ENCODE results near the gene DLG2.

DLG2 gene

DNA sequence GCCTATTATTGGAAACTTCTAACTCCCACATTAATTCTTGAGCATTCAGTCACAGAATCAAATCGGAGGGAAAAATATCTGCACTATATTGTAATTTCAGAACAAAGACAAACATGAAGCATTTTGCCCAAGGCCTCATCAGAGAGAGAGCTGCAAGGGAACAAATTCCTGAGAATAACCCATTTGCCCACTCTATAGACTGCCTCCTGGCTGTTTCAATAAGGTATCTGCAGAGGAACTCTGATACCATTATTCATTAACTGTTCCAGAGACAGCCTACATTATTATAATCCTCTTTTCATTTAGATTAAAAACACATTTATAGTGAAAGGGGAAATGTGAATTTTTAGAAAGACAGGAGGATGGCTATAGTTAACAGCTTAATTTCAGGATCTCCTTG is 663.9 kb downstream of the DLG2 start:
- H3K4me3 ChIP-seq (ENCODE audit: low read depth, low read length) = no peak overlapping the region
- TF ChIP-seq, protein P1, sequence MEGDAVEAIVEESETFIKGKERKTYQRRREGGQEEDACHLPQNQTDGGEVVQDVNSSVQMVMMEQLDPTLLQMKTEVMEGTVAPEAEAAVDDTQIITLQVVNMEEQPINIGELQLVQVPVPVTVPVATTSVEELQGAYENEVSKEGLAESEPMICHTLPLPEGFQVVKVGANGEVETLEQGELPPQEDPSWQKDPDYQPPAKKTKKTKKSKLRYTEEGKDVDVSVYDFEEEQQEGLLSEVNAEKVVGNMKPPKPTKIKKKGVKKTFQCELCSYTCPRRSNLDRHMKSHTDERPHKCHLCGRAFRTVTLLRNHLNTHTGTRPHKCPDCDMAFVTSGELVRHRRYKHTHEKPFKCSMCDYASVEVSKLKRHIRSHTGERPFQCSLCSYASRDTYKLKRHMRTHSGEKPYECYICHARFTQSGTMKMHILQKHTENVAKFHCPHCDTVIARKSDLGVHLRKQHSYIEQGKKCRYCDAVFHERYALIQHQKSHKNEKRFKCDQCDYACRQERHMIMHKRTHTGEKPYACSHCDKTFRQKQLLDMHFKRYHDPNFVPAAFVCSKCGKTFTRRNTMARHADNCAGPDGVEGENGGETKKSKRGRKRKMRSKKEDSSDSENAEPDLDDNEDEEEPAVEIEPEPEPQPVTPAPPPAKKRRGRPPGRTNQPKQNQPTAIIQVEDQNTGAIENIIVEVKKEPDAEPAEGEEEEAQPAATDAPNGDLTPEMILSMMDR (IDR thresholded peaks at IDR 0.05; ENCODE audit: borderline replicate concordance, insufficient read depth, low read depth, low read length) = no peak

DNA sequence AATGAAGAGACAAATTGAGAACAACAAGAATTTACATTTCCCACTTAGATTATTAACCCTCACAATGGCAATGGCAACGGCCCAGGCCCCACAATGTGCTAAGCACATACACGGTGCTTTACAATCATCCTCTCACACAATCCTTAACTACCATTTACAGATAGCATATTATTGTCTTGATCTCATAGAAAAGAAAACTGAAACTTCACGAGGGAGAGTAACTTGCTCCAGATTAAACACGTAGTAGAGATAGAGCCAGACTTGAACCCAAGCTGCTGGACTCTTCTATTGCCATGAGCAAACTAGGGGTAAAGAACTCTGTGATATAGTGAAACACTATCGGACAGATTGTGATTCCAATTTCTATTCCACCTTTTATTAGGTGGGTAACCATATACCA is 665.1 kb downstream of the DLG2 start:
- no peak overlapping the region for H3K4me3 ChIP-seq (ENCODE audit: low read depth, low read length)
- TF ChIP-seq, protein P1 (IDR thresholded peaks at IDR 0.05; ENCODE audit: borderline replicate concordance, insufficient read depth, low read depth, low read length) = no peak

DNA sequence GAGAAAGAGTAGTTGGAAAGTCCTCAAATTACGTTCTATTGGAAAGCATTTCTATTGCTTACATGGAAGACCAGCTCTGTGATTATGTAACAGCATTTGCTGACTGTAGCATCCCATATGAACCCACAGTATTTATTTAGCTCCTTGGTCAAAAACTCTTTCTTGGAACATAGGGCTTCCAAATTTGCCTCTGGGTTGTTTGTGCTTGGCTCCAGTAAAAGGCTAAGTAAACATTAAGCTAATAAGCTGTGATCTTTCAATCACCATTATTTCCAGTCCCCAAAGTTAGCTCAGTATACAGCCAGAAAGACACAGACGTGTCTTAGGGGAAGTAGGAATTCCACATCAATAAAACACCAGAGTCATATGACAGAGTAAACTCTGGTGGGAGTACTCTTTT is 668.8 kb downstream of the DLG2 start:
- no peak overlapping the region for H3K4me3 ChIP-seq (ENCODE audit: low read depth, low read length)
- TF ChIP-seq, protein P1 (IDR thresholded peaks at IDR 0.05; ENCODE audit: borderline replicate concordance, insufficient read depth, low read depth, low read length) = no peak

DNA sequence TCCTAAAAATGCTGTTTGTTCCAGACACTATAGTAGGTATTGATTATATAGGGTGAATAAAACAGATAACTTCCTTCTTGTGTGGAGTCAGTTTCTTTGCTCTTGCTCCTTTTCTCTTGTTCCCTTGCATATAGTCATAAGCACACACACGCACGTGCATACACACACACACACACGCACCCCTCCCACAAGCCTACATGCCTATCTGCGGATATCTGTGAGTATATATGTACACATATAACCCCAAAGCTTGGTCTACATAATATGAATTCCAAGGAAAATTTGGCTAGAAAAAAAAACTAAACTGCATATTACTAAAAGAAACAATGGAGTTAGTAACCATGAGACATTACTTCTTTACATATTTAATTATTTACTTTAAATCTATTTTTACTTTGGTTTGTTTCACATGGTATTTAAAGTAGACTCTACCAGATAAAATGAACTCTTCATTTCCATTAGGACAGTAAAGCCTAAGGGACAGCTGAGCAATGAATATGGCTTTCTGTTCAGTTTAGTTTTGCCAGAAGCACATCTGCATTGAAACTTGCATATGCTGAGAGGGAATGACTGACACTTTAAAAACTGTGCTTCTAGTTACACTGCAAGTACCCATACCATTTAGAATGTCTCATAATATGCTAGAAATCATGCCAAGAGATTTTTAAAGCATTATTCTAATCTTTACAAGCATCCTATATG is 676.4 kb downstream of the DLG2 start:
- TF ChIP-seq, protein P1 (IDR thresholded peaks at IDR 0.05; ENCODE audit: borderline replicate concordance, insufficient read depth, low read depth, low read length) = no peak
- no peak overlapping the region for H3K4me3 ChIP-seq (ENCODE audit: low read depth, low read length)

DNA sequence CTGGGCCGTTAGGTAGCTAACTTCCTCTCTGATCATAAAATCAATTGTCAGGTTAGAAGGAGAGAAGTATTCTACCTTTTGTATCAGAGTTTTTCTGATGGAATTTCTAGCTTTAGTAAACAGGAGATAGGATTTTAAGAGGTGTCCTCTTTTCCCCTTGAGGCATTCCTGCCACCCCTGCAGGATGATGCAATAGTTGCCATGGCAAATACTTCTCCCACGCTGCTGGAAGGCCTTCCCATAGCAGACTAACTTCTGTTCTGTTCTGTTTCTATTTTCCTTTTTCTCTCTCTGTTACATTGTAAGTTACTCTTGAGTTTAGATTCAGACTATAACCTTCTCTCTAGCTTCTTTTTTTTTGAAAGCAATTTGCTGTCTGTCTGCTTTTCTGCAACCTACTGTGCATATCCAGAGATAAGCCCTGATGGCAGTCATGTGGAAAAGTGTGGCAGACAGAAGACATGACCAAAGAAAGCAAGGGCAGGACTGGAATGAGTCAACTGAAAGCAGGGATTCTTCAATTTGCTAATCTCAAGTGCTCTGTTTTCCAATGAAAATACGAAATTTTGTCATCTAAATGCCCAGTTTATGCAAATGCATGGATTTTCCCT is 679.1 kb downstream of the DLG2 start:
- no peak overlapping the region for H3K4me3 ChIP-seq (ENCODE audit: low read depth, low read length)

DNA sequence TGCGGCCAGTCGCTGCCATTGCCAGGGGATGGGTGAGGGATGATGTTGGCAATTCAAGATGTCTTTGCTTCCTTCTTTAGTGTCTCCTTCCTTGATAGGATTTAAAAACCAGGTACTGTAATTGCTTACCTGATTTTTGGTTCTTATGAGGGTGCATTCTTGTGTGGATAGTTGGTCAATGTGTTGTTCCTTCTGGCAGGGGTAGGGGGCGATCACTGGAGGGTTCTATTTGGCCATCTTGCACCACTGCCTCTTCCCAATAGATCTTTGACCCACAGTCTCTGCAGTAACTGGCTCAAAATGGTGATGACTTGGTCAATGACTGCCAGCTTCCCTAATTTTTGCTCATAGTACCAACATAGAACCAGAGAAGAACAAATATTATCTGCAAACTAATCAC is 680.1 kb downstream of the DLG2 start:
- TF ChIP-seq, protein P1 (IDR thresholded peaks at IDR 0.05; ENCODE audit: borderline replicate concordance, insufficient read depth, low read depth, low read length) = no peak
- no peak overlapping the region for H3K4me3 ChIP-seq (ENCODE audit: low read depth, low read length)

More for the DNA sequence above, 679.1 kb downstream of the DLG2 start:
- TF ChIP-seq, protein P1 (IDR thresholded peaks at IDR 0.05; ENCODE audit: borderline replicate concordance, insufficient read depth, low read depth, low read length) = no peak

DNA sequence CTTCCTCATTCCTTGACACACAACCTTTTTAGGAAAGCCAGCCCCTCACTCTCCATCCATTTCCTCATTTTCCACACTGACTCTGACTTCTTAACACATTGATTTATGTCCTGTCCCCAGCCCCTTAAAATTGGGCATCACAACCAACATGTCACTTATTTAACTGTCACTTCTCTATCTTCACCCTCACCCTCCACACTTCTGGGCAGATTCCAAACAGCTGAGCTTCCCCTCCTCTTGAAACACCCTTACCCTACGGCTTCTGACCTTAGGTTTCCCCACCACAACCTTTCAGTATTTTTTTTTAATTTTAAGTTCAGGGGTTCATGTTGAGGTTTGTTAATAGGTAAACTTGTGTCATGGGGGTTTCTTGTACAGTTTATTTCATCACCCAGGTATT is 696.3 kb downstream of the DLG2 start:
- TF ChIP-seq, protein P1 (IDR thresholded peaks at IDR 0.05; ENCODE audit: borderline replicate concordance, insufficient read depth, low read depth, low read length) = no peak
- no peak overlapping the region for H3K4me3 ChIP-seq (ENCODE audit: low read depth, low read length)

Data from GM12875 (cell line).